ENCODE data around the gene CCDC159. TPM values are rescaled to one million over a fixed set of nuclear protein-coding genes. Genes with fewer than 3 reads are reported as not detected.
A peak's percentile ranks its signal among the peaks of the same experiment; 100 is the strongest.

The CCDC159 gene
- total and polyA plus RNA-seq, 2 of the 13 experiments (the other 11 are each of a cell fraction or from before 2014, with no cell fraction given), result 1.7 to 6.3 TPM

GRCh38 chr19:11324079-11324661 lies 22.1 kb upstream of the CCDC159 start (continued):
- TF ChIP-seq ZNF142 (CRISPR knock-in tag; IDR thresholded peaks at IDR 0.05), result 0 out of 2 replicates have a peak, but pooled peaks have one; percentile 45
- peak; percentile 63; the same call in 1 of the 2 replicates for TF ChIP-seq TGIF2 (CRISPR knock-in tag; IDR thresholded peaks at IDR 0.05)
- TF ChIP-seq FOXO1 (CRISPR knock-in tag; IDR thresholded peaks at IDR 0.05), result peak; percentile 29; the same call in 1 of the 2 replicates
- no peak for TF ChIP-seq HOXA9 (CRISPR knock-in tag; IDR thresholded peaks at IDR 0.05; ENCODE audit: borderline replicate concordance)
- TF ChIP-seq EP300 (IDR thresholded peaks at IDR 0.05; ENCODE audit: low read depth in 2 of 2, low read length in 2 of 2), result peak; percentile 15 to 72; a peak in 2 of 4 replicates
- TF ChIP-seq EP300 (CRISPR knock-in tag; IDR thresholded peaks at IDR 0.05; ENCODE audit: borderline replicate concordance), result peak; percentile 25; the same call in 1 of the 2 replicates
- TF ChIP-seq FOXP1 (IDR thresholded peaks at IDR 0.05), result no peak
- TF ChIP-seq FOXP1 (CRISPR knock-in tag; IDR thresholded peaks at IDR 0.05), result peak; percentile 77
- peak; percentile 73 for TF ChIP-seq ELF3 (CRISPR knock-in tag; IDR thresholded peaks at IDR 0.05)
- TF ChIP-seq TRIM24 (CRISPR knock-in tag; IDR thresholded peaks at IDR 0.05), result no peak
- no peak for TF ChIP-seq PHB2 (IDR thresholded peaks at IDR 0.05; ENCODE audit: partially characterized antibody)
- TF ChIP-seq SALL1 (CRISPR knock-in tag; IDR thresholded peaks at IDR 0.05), result peak; percentile 68; the same call in 1 of the 2 replicates
- no peak for TF ChIP-seq NFYB (CRISPR knock-in tag; IDR thresholded peaks at IDR 0.05)
